GM12872 (cell line): ENCODE results near the gene SF3B3.

Source experiments
- TF ChIP-seq, protein P1 (sequence below): IDR thresholded peaks from 3 replicates; pipeline ENCODE4 v1.5.1; 2011; ENCODE audit warnings: low read depth, mild to moderate bottlenecking, low read length, moderate library complexity; ENCODE audit not compliant: insufficient read depth

The SF3B3 gene

DNA sequence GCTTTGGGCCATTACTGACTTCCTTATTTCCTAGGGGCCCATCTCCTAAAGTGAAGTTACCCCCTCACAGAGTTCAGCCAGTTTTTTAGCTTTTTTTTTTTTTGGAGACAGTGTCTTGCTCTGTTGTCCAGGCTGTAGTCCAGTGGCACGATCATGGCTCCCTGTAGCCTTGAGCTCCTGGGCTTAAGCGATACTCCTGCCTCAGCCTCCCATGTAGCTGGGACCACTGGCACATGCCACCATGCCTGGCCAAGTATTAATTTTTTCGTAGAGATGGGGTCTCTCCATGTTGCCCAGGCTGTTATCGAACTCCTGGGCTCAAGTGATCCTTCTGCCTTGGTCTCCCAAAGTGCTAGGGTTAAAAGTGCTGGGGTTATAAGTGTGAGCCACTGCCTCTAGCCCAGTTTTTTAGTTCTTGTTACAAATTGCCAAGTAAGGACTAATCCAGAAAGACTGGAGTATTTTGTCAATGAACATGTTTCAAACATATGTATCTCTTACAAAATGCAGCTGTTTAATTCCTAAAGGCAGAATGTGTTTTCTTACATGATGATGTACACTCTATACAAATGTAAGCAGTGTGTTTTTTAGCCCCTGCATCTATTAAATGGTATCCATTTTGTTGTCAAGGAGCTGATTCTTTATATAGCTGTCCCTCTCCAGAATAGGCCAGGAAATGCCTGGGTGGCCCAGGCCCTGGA, 73.7 kb downstream of the SF3B3 start:
- TF ChIP-seq, protein P1, sequence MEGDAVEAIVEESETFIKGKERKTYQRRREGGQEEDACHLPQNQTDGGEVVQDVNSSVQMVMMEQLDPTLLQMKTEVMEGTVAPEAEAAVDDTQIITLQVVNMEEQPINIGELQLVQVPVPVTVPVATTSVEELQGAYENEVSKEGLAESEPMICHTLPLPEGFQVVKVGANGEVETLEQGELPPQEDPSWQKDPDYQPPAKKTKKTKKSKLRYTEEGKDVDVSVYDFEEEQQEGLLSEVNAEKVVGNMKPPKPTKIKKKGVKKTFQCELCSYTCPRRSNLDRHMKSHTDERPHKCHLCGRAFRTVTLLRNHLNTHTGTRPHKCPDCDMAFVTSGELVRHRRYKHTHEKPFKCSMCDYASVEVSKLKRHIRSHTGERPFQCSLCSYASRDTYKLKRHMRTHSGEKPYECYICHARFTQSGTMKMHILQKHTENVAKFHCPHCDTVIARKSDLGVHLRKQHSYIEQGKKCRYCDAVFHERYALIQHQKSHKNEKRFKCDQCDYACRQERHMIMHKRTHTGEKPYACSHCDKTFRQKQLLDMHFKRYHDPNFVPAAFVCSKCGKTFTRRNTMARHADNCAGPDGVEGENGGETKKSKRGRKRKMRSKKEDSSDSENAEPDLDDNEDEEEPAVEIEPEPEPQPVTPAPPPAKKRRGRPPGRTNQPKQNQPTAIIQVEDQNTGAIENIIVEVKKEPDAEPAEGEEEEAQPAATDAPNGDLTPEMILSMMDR = no peak

DNA sequence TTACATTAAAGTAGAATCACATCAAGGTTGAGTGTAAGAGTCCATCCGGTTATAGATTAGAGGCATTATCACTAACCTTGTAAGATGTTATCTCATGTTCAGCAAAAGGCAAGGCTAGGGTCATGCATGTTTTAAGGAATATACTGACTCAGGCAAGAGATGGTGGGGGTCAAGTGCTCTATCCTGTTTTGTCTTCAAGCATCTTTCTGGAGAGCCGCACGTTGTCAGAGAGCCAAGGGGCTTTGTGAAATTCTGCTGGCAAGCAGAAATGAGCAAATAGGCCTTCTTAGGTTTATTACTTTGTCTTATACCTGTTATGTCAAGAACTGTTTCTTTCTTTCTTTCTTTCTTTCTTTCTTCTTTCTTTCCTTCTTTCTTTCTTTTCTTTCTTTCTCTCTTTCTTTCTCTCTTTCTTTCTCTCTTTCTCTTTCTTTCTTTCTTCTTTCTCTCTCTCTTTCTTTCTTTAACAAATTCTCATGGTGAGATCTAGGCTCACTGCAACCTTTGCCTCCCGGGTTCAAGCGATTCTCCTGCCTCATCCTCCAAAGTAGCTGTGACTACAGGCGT, 75.4 kb downstream of the SF3B3 start:
- TF ChIP-seq, protein P1 = no peak

DNA sequence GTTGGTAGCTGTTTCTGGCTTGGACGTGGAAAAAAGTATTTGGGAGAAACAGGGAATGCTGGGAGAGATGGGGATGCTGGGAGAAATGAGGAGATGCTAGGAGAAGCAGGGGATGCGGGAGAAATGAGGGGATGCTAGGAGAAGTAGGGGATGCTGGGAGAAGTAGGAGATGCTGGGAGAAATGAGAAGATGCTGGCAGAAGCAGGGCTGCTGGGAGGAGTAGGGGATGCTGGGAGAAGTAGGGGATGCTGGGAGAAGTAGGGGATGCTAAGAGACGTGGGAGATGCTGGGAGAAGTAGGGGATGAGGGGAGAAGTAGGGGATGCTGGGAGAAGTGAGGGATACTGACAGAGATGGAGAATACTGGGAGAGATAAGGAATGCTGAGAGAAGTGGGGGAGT, 77.1 kb downstream of the SF3B3 start:
- TF ChIP-seq, protein P1 = no peak

GRCh38 chr16:70601576-70602575, 78.3 kb downstream of the SF3B3 start:
- TF ChIP-seq, protein P1 = no peak

GRCh38 chr16:70602831-70603230, 79.2 kb downstream of the SF3B3 start:
- TF ChIP-seq, protein P1 = no peak

- TF ChIP-seq, protein P1 = no peak
Measured at GRCh38 chr16:70604407-70605282, 81.0 kb downstream of the SF3B3 start.

- TF ChIP-seq, protein P1 = no peak
Measured at GRCh38 chr16:70605283-70605657, 81.7 kb downstream of the SF3B3 start.
